ENCODE measurements around the gene REL.
"Not testable (repeated sequence)": the region's sequence is repeated elsewhere in the genome, so short reads cannot be mapped to it uniquely, and the experiment has no call there.

Gene REL

GRCh38 chr2:60847854-60848253 is 33.5 kb upstream of the REL start:
- Histone ChIP-seq H3K9me3 (ENCODE audit: control insufficient read depth, insufficient read depth, low read length) (no peaks in the 10 kb centered on the region), H3K27me3 (ENCODE audit: control insufficient read depth, insufficient read depth, low read length) (peaks cover 12% of the 10 kb centered on the region), H3K36me3 (ENCODE audit: control insufficient read depth, insufficient read depth, low read length) (no peaks in the 10 kb centered on the region), H3K27ac (ENCODE audit: low read depth, low read length) (no peak overlapping the region), H3K4me1 (ENCODE audit: control insufficient read depth, insufficient read depth, low read length) (no peaks in the 10 kb centered on the region), H3K4me3 (ENCODE audit: low read depth, low read length) (no peak overlapping the region), H3K9ac (ENCODE audit: low read depth, low read length) (no peak overlapping the region)

- H3K9me3 ChIP-seq (ENCODE audit: control insufficient read depth, insufficient read depth, low read length) = no peaks in the 10 kb centered on the region
- no peaks in the 10 kb centered on the region; the same call in 1 of the 2 replicates for H3K27me3 ChIP-seq (ENCODE audit: control insufficient read depth, insufficient read depth, low read length)
- H3K4me1 ChIP-seq (ENCODE audit: control insufficient read depth, insufficient read depth, low read length) = no peaks in the 10 kb centered on the region
- H3K36me3 ChIP-seq (ENCODE audit: control insufficient read depth, insufficient read depth, low read length) = no peaks in the 10 kb centered on the region
- H3K4me3 ChIP-seq (ENCODE audit: low read depth, low read length) = no peak overlapping the region
- H3K9ac ChIP-seq (ENCODE audit: low read depth, low read length) = no peak overlapping the region
- H3K27ac ChIP-seq (ENCODE audit: low read depth, low read length) = no peak overlapping the region
Observed at GRCh38 chr2:60849187-60849586, 32.2 kb upstream of the REL start.

GRCh38 chr2:60852282-60852860 is 29.0 kb upstream of the REL start:
- H3K27ac ChIP-seq (ENCODE audit: low read depth, low read length) = no peak overlapping the region
- H3K27me3 ChIP-seq (ENCODE audit: control insufficient read depth, insufficient read depth, low read length) = no peaks in the 10 kb centered on the region; the same call in 1 of the 2 replicates
- H3K9ac ChIP-seq (ENCODE audit: low read depth, low read length) = no peak overlapping the region
- no peak overlapping the region for H3K4me3 ChIP-seq (ENCODE audit: low read depth, low read length)
- no peaks in the 10 kb centered on the region for H3K9me3 ChIP-seq (ENCODE audit: control insufficient read depth, insufficient read depth, low read length)
- no peaks in the 10 kb centered on the region for H3K36me3 ChIP-seq (ENCODE audit: control insufficient read depth, insufficient read depth, low read length)
- H3K4me1 ChIP-seq (ENCODE audit: control insufficient read depth, insufficient read depth, low read length) = no peaks in the 10 kb centered on the region

- no peak overlapping the region for H3K27ac ChIP-seq (ENCODE audit: low read depth, low read length)
- no peaks in the 10 kb centered on the region for H3K9me3 ChIP-seq (ENCODE audit: control insufficient read depth, insufficient read depth, low read length)
- H3K9ac ChIP-seq (ENCODE audit: low read depth, low read length) = no peak overlapping the region
- H3K4me3 ChIP-seq (ENCODE audit: low read depth, low read length) = no peak overlapping the region
- no peaks in the 10 kb centered on the region for H3K4me1 ChIP-seq (ENCODE audit: control insufficient read depth, insufficient read depth, low read length)
- H3K27me3 ChIP-seq (ENCODE audit: control insufficient read depth, insufficient read depth, low read length) = no peaks in the 10 kb centered on the region; the same call in 1 of the 2 replicates
- H3K36me3 ChIP-seq (ENCODE audit: control insufficient read depth, insufficient read depth, low read length) = no peaks in the 10 kb centered on the region
Observed at GRCh38 chr2:60853531-60853930, 27.8 kb upstream of the REL start.

GRCh38 chr2:60855989-60856669 is 25.2 kb upstream of the REL start:
- H3K4me3 ChIP-seq (ENCODE audit: low read depth, low read length) = no peak overlapping the region
- no peaks in the 10 kb centered on the region for H3K36me3 ChIP-seq (ENCODE audit: control insufficient read depth, insufficient read depth, low read length)
- H3K9me3 ChIP-seq (ENCODE audit: control insufficient read depth, insufficient read depth, low read length) = no peaks in the 10 kb centered on the region

GRCh38 chr2:60857056-60857455 is 24.3 kb upstream of the REL start:
- Histone ChIP-seq H3K9ac (ENCODE audit: low read depth, low read length) (no peak overlapping the region), H3K27ac (ENCODE audit: low read depth, low read length) (no peak overlapping the region), H3K4me1 (ENCODE audit: control insufficient read depth, insufficient read depth, low read length) (no peaks in the 10 kb centered on the region), H3K36me3 (ENCODE audit: control insufficient read depth, insufficient read depth, low read length) (no peaks in the 10 kb centered on the region), H3K9me3 (ENCODE audit: control insufficient read depth, insufficient read depth, low read length) (no peaks in the 10 kb centered on the region), H3K27me3 (ENCODE audit: control insufficient read depth, insufficient read depth, low read length) (no peaks in the 10 kb centered on the region; the same call in 1 of the 2 replicates), H3K4me3 (ENCODE audit: low read depth, low read length) (no peak overlapping the region)

More at GRCh38 chr2:60855989-60856669, 25.2 kb upstream of the REL start:
- Histone ChIP-seq H3K4me1 (ENCODE audit: control insufficient read depth, insufficient read depth, low read length) (no peaks in the 10 kb centered on the region), H3K9ac (ENCODE audit: low read depth, low read length) (no peak overlapping the region), H3K27ac (ENCODE audit: low read depth, low read length) (no peak overlapping the region), H3K27me3 (ENCODE audit: control insufficient read depth, insufficient read depth, low read length) (no peaks in the 10 kb centered on the region; the same call in 1 of the 2 replicates)

- no peaks in the 10 kb centered on the region for H3K27me3 ChIP-seq (ENCODE audit: control insufficient read depth, insufficient read depth, low read length)
- no peak overlapping the region for H3K27ac ChIP-seq (ENCODE audit: low read depth, low read length)
- no peaks in the 10 kb centered on the region for H3K36me3 ChIP-seq (ENCODE audit: control insufficient read depth, insufficient read depth, low read length)
- H3K4me3 ChIP-seq (ENCODE audit: low read depth, low read length) = no peak overlapping the region
- no peak overlapping the region for H3K9ac ChIP-seq (ENCODE audit: low read depth, low read length)
- H3K4me1 ChIP-seq (ENCODE audit: control insufficient read depth, insufficient read depth, low read length) = no peaks in the 10 kb centered on the region
- H3K9me3 ChIP-seq (ENCODE audit: control insufficient read depth, insufficient read depth, low read length) = no peaks in the 10 kb centered on the region
Observed at GRCh38 chr2:60858897-60859311, 22.5 kb upstream of the REL start.

- no peaks in the 10 kb centered on the region for H3K9me3 ChIP-seq (ENCODE audit: control insufficient read depth, insufficient read depth, low read length)
- no peaks in the 10 kb centered on the region for H3K4me1 ChIP-seq (ENCODE audit: control insufficient read depth, insufficient read depth, low read length)
- H3K9ac ChIP-seq (ENCODE audit: low read depth, low read length) = no peak overlapping the region
- H3K27ac ChIP-seq (ENCODE audit: low read depth, low read length) = no peak overlapping the region
- H3K27me3 ChIP-seq (ENCODE audit: control insufficient read depth, insufficient read depth, low read length) = no peaks in the 10 kb centered on the region
- no peak overlapping the region for H3K4me3 ChIP-seq (ENCODE audit: low read depth, low read length)
- H3K36me3 ChIP-seq (ENCODE audit: control insufficient read depth, insufficient read depth, low read length) = no peaks in the 10 kb centered on the region
Observed at GRCh38 chr2:60861736-60862135, 19.6 kb upstream of the REL start.

GRCh38 chr2:60862642-60863041 is 18.7 kb upstream of the REL start:
- Histone ChIP-seq H3K27me3 (ENCODE audit: control insufficient read depth, insufficient read depth, low read length) (no peaks in the 10 kb centered on the region), H3K9me3 (ENCODE audit: control insufficient read depth, insufficient read depth, low read length) (no peaks in the 10 kb centered on the region), H3K4me1 (ENCODE audit: control insufficient read depth, insufficient read depth, low read length) (no peaks in the 10 kb centered on the region), H3K4me3 (ENCODE audit: low read depth, low read length) (no peak overlapping the region), H3K36me3 (ENCODE audit: control insufficient read depth, insufficient read depth, low read length) (no peaks in the 10 kb centered on the region), H3K9ac (ENCODE audit: low read depth, low read length) (no peak overlapping the region), H3K27ac (ENCODE audit: low read depth, low read length) (no peak overlapping the region)

GRCh38 chr2:60865361-60865760 is 16.0 kb upstream of the REL start:
- not testable (repeated sequence) for H3K36me3 ChIP-seq (ENCODE audit: control insufficient read depth, insufficient read depth, low read length); H3K27me3 ChIP-seq (ENCODE audit: control insufficient read depth, insufficient read depth, low read length); H3K4me3 ChIP-seq (ENCODE audit: low read depth, low read length); H3K9ac ChIP-seq (ENCODE audit: low read depth, low read length); H3K4me1 ChIP-seq (ENCODE audit: control insufficient read depth, insufficient read depth, low read length); H3K27ac ChIP-seq (ENCODE audit: low read depth, low read length); H3K9me3 ChIP-seq (ENCODE audit: control insufficient read depth, insufficient read depth, low read length)

GRCh38 chr2:60867007-60867406 is 14.4 kb upstream of the REL start:
- H3K9ac ChIP-seq (ENCODE audit: low read depth, low read length) = no peak overlapping the region
- no peak overlapping the region for H3K4me3 ChIP-seq (ENCODE audit: low read depth, low read length)
- no peaks in the 10 kb centered on the region for H3K9me3 ChIP-seq (ENCODE audit: control insufficient read depth, insufficient read depth, low read length)
- no peaks in the 10 kb centered on the region for H3K36me3 ChIP-seq (ENCODE audit: control insufficient read depth, insufficient read depth, low read length)
- H3K4me1 ChIP-seq (ENCODE audit: control insufficient read depth, insufficient read depth, low read length) = no peaks in the 10 kb centered on the region
- no peaks in the 10 kb centered on the region for H3K27me3 ChIP-seq (ENCODE audit: control insufficient read depth, insufficient read depth, low read length)
- no peak overlapping the region for H3K27ac ChIP-seq (ENCODE audit: low read depth, low read length)
